ENCODE results near the gene TNFRSF1A.

The TNFRSF1A gene

DNA sequence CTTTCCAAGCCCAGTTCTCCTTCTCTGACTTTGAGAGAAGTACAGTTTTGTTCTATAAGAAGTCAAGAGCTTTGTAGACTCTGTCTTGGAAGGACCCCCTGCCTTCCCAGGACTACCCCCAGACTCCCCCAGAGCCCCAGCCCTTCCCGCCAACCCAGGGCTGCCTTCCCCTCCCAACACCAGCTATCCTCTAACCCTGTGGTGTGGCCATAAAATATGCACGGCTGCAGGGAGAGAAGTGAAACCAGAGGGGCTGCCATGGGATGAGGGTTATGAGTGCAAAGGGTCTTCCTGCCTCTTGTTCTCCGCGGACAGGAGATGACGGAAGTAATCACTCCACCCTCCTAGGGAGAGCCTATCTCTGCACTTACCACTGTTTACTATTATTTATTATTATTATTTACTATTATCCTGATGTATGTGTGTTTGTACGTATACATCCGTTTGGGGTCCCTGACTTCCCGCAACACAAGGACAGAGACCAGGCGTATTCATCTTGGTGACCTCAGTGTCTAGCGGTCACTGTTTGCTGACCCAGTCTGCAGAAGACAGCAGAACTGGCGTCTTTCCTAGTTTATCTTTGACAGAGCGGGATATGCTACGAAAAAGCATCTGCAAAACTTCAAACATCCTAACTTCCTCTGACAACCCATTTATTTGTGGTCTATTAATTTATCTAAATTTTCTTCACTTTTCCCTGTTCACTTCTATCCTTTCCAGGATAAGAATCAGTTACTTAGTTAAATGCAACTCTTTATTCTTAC lies 37.0 kb upstream of the TNFRSF1A start:
- DNase-seq = no peak
- TF ChIP-seq GATA1 (IDR thresholded peaks at IDR 0.05; ENCODE audit: low read depth, low read length) (no peak), POLR2A (IDR thresholded peaks at IDR 0.05; ENCODE audit: low read length) (no peak)

DNA sequence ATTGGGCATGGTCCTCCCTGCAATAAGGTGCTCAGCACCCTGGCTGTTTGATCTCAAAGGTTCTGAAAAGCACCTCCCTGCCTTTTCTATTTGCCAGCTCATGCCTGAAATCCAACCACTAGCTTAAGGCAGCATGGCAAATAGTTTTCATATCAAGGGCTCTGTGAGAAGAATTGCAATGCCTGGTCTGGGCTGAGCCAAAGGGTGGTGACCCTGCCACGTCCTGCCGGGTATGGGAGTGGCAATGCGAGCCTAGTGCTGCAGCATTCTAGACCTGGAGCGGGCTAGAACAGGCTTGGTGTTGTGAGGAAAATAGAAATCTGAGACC lies 35.8 kb upstream of the TNFRSF1A start:
- TF ChIP-seq GATA1 (IDR thresholded peaks at IDR 0.05; ENCODE audit: low read depth, low read length) = no peak
- TF ChIP-seq POLR2A (IDR thresholded peaks at IDR 0.05; ENCODE audit: low read length) = no peak
- no peak for DNase-seq

DNA sequence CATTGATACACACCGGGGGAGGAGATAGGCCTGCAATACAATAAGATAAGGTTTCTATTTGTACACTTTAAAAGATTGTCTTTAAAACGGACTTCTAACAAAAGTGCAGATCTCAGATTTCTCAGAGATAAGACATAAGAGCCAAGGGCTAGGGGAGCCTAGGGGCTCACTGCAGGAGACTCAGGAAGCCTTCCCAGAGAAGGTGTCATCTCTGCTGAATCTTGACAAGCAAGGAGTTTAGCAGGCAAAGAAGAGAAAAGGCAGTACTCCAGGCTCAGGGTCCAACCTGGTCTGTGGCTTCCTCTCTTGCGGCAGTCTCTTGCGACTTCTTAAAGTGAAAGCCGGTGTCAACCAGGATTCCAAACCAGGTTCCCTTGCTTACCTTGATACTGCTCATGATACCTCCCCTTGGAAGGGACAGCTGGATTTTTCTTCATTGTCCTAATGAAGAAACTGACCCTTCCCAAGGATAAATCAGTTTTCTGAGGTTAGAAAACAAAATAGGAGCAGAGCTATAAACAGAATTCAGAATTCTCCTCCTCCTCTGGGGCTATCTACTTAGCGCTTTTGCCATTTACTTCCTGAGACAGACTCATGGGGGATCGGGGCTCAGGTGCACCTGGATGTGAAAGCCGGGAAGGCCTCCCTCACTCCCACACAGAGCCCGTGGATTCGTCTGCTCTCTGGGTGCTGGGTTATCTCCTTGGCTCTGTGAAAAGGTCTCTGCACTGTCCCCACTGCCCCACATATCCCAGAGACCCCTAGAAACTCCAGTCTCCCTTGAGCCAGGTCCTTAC lies 35.2 kb upstream of the TNFRSF1A start:
- TF ChIP-seq POLR2A (IDR thresholded peaks at IDR 0.05; ENCODE audit: low read length) = no peak
- no peak for TF ChIP-seq GATA1 (IDR thresholded peaks at IDR 0.05; ENCODE audit: low read depth, low read length)
- no peak for DNase-seq

DNA sequence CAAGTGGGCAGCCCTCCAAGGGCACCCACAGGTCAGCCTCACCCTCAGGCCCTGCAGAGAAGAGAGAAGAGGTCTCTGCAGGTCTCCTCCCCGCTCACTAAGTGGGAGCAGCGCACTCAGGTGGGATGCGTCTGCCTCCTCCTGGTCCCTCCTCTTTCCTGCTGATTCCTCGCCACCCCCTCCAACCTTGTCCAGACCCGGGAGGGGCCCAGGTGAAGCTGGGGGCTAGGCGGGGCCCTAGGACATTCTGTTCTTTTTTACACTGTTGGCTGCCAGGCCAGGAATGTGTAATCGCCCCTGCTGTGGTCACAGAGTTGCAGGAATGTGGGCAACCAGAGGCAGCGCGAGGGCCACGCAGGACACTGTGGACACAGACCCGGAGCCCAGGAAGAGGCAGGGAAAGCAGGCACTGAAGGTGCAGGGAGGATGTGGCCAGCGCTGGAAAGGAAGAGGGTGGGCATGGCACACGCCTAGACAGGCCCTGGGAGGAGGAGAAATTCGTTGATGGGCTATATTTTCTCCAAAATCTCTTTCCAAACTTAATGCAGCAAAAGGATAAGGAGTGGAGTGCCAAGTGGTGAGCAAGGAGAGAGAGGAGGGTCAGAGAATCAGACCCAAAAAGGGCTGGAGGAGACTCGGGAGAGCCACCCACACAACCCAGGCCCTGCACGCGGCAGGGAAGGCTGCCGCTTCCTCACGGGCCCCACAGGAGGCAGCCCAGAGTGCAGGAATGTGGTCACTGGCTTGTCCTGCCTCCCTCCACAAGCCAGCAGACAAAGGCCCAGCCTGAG lies 34.4 kb upstream of the TNFRSF1A start:
- TF ChIP-seq GATA1 (IDR thresholded peaks at IDR 0.05; ENCODE audit: low read depth, low read length) (no peak), POLR2A (IDR thresholded peaks at IDR 0.05; ENCODE audit: low read length) (no peak)
- DNase-seq = no peak

DNA sequence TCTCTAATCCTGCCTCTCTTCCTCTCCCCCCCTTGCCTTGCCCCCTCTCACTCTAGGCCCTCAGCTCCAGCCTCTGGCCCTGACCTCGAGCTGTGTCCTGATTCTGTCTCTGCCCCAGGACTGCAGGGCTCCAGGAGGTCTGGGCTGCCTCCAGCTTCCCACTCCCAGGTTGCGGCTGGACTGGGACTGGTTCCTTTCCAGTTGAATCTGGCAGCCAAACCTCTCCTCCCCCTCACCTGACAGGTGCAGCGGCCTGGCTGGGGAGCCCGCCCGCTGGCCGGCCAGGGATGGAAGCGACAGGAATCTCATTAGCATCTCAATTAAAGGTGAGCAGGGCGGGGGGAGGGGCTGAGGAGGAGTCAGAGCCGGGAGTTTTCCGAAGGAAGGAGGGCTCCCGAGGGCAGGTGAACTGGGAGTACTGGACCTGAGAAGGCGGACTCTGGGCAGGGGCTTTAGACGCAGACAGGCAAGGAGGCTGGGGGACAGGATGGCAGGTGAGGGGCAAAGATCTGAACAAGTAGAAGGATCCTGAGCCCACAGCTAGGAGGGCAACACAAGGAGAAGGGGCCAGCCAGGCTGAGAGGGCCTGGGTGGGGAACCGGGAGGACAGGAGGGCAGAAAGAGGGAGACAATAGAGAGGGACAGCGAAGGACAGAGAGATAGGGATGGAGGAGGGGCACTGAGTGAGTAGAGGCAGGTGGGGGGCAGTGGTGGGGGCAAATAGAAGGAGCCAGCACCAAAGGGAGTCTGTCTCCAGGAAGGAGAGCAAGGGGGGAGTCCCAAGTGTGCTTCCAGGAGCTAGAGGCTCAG lies 33.6 kb upstream of the TNFRSF1A start, which contains the start of gene SCNN1A:
Gene SCNN1A, minus strand, starts transcription at position 295 of the 810 bp plus-strand sequence. CDS start 780 bp downstream, outside the sequence.
- TF ChIP-seq GATA1 (IDR thresholded peaks at IDR 0.05; ENCODE audit: low read depth, low read length) = no peak
- TF ChIP-seq POLR2A (IDR thresholded peaks at IDR 0.05; ENCODE audit: low read length) = no peak
- DNase-seq = no peak

DNA sequence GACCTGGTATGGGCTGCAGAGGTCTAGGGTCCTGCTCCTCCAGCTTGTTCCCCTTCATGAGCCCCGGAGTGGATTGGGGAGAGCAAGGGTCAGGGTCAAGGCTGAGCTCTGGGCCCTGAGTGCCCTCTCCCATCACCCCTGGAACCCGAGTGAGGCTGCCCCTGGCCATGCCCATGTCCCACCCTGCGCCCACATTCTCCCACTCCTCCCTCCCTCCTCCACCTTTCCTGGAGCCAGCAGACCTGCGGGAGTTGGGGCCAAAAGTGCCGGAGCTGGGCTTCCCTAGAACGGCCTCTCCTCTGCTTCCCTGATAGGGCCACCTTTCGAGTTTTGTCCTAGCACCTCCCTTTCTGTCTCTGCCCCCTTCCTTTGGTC lies 32.9 kb upstream of the TNFRSF1A start:
- TF ChIP-seq GATA1 (IDR thresholded peaks at IDR 0.05; ENCODE audit: low read depth, low read length) (no peak), POLR2A (IDR thresholded peaks at IDR 0.05; ENCODE audit: low read length) (no peak)
- DNase-seq = no peak

DNA sequence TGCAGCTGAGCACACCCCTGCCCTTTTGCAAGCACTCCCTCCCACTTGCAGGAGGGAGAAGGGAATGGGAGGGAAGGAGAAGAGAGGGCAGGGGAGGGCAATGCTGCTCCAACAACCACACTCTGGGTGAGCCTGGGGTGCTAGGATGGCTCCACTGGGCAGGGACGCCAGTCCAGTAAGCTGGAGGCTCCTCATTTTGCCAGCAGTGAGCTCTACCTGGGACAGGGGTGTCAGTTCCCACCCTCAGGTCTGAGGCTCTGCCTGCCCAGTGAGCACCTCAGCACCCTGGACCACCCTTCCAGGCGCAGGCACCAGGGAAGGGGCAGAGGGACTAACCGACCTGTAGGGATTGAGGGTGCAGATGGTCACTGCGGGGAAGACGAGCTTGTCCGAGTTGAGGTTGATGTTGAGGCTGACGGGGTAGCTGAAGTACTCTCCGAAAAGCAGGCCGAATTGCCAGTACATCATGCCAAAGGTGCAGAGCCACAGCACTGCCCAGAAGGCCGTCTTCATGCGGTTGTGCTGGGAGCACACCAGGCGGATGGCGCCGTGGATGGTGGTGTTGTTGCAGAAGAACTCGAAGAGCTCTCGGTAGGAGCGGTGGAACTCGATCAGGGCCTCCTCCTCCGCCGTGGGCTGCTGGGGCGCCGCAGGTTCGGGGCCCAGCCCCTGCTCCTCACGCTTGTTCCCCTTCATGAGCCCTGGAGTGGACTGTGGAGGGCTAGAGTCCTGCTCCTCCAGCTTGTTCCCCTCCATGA lies 32.3 kb upstream of the TNFRSF1A start:
- TF ChIP-seq GATA1 (IDR thresholded peaks at IDR 0.05; ENCODE audit: low read depth, low read length) (no peak), POLR2A (IDR thresholded peaks at IDR 0.05; ENCODE audit: low read length) (no peak)

DNA sequence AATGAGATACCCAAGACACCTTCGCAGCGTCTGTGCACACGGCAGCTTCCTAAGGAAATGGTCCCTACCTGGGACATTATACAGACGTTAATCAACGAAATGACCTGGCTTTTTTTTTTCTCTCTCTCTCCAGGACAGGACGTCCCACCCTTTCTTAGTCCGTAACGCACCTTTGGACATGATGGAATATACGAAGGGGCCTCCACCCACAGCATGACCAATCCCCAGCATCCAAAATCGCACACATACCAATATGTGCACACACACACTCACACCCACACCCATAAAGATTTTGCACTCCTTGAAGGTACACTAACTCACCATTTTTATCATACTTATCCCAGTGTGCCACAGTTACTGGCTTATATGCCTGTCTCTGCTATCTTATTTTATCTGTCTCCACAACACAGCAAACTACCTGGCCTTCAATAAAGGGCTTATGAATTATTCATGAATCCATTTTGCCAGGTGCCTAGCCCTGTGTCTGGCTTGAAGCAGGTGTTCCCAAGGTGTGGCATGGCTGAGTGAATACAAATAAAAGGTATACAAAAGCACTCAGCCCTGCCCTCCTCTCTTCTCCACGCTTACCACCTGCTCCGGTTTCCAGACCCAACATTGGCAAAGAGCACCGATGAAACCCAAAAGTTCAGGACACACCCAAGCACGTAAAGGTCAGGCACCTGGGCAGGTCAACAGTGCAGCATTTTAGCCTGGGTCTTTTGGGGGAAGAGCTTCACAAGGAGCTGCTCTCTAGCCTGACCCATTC lies 31.3 kb upstream of the TNFRSF1A start:
- no peak for DNase-seq
- TF ChIP-seq GATA1 (IDR thresholded peaks at IDR 0.05; ENCODE audit: low read depth, low read length) (no peak), POLR2A (IDR thresholded peaks at IDR 0.05; ENCODE audit: low read length) (no peak)

More for the DNA sequence above, 32.3 kb upstream of the TNFRSF1A start:
- no peak for DNase-seq

DNA sequence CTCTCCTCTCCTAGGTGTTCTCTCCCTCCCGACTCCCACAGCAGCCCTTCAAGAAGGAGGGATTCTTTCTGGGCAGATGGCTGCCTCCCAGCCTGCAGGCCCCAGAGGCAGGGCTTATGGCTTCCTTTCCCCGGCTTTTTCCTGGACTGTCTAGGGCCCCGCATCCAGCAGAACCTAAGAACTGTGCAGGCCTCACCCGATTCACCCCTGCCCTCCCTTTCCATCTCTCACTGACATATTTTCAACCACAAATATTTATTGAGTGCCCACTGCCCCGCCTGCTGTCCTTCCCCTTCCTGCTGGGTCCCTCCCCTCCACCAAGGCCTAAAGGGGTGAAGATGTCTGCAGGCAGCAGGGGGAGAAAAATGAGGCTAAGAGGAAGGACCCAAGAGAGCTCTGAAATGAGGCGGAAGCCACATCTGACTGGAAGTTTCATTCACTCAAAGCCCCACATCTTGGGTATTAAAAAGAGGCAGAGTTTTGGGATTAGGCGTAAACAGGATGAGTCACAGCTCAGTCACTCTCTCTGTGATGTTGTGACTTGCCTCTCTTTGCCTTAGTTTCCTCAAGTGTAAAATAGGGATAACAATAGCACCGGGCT lies 30.6 kb upstream of the TNFRSF1A start:
- DNase-seq = no peak
- no peak for TF ChIP-seq POLR2A (IDR thresholded peaks at IDR 0.05; ENCODE audit: low read length)
- no peak for TF ChIP-seq GATA1 (IDR thresholded peaks at IDR 0.05; ENCODE audit: low read depth, low read length)

DNA sequence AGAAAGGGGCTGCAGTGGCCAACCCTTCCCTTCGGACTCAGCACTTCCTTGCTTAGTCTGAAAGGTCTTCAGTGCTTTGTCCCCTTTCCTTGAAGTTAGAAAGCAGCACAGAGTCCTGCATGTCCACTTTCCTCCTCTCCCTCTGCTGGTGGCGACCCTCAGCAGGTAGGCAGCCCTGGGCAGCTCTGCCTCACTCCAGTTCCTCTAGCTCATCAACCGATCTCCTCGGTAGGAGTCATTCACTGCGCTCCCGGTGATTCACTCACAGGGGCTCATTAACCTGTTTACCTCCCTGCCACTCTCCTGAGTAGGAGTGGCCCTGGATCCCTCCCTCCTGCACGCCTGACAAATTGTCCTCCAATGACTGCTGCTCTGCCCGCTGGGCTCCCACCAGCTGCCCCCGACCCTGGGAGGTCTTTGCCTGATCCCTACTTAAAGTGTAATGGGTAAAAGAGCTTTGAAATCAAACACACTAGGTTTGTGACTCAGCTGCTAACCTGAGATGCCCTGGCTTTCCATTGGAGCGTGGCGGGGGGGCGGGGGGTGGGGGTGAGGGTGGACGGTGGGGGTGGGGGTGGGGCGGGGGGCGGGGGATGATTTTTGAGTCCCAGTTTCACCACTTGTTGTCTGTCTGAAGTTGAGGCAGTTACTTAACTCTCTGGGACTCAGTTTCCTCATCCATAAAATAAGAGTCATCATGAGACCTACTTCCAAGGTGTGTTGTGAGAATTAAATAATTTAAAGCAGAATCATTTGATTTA lies 29.3 kb upstream of the TNFRSF1A start:
- peak in 1 of 2 experiments; percentile 27 for DNase-seq
- no peak for TF ChIP-seq POLR2A (IDR thresholded peaks at IDR 0.05; ENCODE audit: low read length)
- no peak for TF ChIP-seq GATA1 (IDR thresholded peaks at IDR 0.05; ENCODE audit: low read depth, low read length)

DNA sequence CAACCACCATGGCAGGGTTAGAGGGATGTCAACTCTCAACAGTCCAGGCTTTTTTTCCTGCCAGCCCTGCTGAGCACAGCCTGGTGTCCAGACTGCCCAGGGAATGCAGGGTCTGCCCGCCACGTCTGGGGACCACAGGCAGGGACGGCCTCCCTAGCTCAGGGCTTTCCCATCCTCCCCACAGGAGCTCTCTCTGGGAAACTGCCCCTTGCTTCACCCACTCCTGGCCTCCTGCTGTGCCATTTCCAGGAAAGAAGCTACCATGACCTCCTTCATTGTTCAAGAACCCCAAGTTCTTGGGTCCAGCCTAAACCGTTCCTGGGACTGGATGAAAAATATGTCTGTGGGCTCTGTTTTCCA lies 28.7 kb upstream of the TNFRSF1A start:
- TF ChIP-seq POLR2A (IDR thresholded peaks at IDR 0.05; ENCODE audit: low read length) = no peak
- no peak for TF ChIP-seq GATA1 (IDR thresholded peaks at IDR 0.05; ENCODE audit: low read depth, low read length)
- no peak for DNase-seq

Data from erythroblast (primary cell).